Measurements from ENCODE around the gene TAMM41.
"Not testable (repeated sequence)": the region's sequence is repeated elsewhere in the genome, so short reads cannot be mapped to it uniquely, and the experiment has no call there.

The TAMM41 gene

GRCh38 chr3:11814663-11815062, 32.0 kb downstream of the TAMM41 start:
- DNase-seq, result no peak

- DNase-seq, result no peak
These were observed 36.4 kb downstream of the TAMM41 start for GRCh38 chr3:11810276-11810675.

GRCh38 chr3:11808231-11808630, 38.5 kb downstream of the TAMM41 start:
- peak; percentile 16 for DNase-seq

GRCh38 chr3:11807686-11808085, 39.0 kb downstream of the TAMM41 start:
- DNase-seq, result no peak

- no peak for DNase-seq
These were observed 41.0 kb downstream of the TAMM41 start for GRCh38 chr3:11805716-11806115.

GRCh38 chr3:11803977-11804892, 42.5 kb downstream of the TAMM41 start:
- DNase-seq, result peak; percentile 61

GRCh38 chr3:11799791-11800190, 46.9 kb downstream of the TAMM41 start:
- no peak for DNase-seq

- no peak for DNase-seq
These were observed 51.8 kb downstream of the TAMM41 start for GRCh38 chr3:11794927-11795326.

- no peak for DNase-seq
These were observed 55.1 kb downstream of the TAMM41 start for GRCh38 chr3:11791339-11792200.

GRCh38 chr3:11789412-11789811, 57.3 kb downstream of the TAMM41 start:
- no peak for DNase-seq

GRCh38 chr3:11784971-11785377, 61.7 kb downstream of the TAMM41 start:
- no peak for DNase-seq

- DNase-seq, result no peak
These were observed 66.3 kb downstream of the TAMM41 start for GRCh38 chr3:11780341-11780740.

- DNase-seq, result no peak
These were observed 67.1 kb downstream of the TAMM41 start for GRCh38 chr3:11779626-11780025.

- DNase-seq, result no peak
These were observed 68.4 kb downstream of the TAMM41 start for GRCh38 chr3:11778248-11778647.

- no peak for DNase-seq
These were observed 70.3 kb downstream of the TAMM41 start for GRCh38 chr3:11776346-11776745.

GRCh38 chr3:11775493-11775892, 71.2 kb downstream of the TAMM41 start:
- DNase-seq, result no peak

GRCh38 chr3:11774296-11774877, 72.3 kb downstream of the TAMM41 start:
- peak; percentile 33 for DNase-seq

GRCh38 chr3:11771931-11772330, 74.8 kb downstream of the TAMM41 start:
- DNase-seq, result not testable (repeated sequence)

- DNase-seq, result peak; percentile 95
These were observed 76.0 kb downstream of the TAMM41 start for GRCh38 chr3:11770477-11771391.

- DNase-seq, result no peak
These were observed 76.8 kb downstream of the TAMM41 start for GRCh38 chr3:11769704-11770476.

- no peak for DNase-seq
These were observed 78.1 kb downstream of the TAMM41 start for GRCh38 chr3:11768604-11769003.

All from NCI-H2029 treated with DMSO at 0.1 percent for 48 hours (cell line).